ENCODE results near the gene IRF3.
A peak's percentile ranks its signal among the peaks of the same experiment; 100 is the strongest.
"Not testable (repeated sequence)": the region's sequence is repeated elsewhere in the genome, so short reads cannot be mapped to it uniquely, and the experiment has no call there.

IRF3 gene

DNA sequence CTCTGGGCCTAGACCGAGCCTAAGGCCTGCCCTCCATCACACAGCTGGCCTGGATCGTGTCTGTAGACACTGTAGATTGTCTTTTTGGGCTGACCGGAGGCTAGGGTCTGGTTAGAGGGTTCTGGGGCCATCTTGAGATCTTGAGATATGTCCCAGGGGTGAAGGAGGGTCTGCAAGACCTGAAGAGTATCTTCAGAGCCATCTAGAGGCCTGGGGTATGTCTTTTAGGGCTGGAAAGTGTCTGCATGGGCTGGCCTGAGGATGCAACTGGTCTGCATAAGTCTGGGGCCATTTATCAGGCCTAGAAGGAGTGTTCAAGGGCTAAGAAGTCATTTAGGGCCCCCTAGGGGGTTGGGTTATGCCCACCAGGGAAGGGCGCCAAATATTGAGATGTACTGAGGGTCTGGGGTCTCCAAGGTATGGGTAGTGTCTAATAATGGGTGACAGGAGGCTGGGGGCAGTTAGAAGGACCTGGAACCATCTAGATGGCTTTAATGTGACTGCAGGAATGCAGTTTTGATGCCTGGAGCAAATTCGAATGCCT lies 23.1 kb downstream of the IRF3 start:
- no peak for DNase-seq

DNA sequence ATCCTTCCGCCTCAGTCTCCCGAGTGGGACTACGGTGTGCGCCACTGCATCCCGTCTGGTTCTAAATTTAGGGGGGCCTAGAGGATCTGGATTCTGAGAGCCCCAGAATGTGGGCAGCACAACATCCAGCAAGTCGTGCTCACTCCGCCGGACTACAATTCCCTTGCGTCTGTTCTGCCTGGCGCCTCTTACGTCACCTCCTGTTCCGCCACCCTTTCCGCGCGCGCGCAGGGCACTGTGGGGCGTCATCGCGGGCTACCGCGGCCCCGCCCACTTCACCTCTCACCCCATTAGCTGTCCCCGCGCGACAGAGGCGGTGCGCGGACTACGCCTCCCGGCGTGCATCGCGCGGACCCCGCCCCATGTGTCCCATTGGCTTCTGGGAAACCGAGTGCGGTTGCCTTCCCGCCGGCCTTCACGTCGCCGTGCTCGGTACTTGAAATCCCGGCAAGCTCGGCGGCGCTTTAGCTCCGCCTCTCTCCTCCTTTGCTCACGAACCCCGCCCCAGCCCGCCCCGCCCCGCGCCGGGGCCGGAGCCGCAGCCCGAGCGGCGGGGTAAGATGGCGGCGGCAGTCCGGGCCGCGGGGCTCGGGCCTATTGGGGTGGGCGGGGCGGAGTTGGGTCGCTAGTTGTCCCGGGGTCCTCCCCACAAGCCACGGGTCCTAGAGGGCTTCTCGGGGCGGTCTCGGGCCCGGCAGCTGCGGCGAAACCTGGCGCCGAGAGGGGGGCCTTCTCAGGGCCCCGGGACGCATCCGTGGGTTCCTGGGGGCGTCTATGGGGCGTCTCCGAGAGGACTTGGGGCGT lies 23.8 kb downstream of the IRF3 start, which contains the start of gene SCAF1:
SCAF1 (plus strand) TSS at position 522 of the 804 bp plus-strand sequence. CDS start 2,818 bp downstream, outside the sequence.
- peak; percentile 71 to 94 for DNase-seq

DNA sequence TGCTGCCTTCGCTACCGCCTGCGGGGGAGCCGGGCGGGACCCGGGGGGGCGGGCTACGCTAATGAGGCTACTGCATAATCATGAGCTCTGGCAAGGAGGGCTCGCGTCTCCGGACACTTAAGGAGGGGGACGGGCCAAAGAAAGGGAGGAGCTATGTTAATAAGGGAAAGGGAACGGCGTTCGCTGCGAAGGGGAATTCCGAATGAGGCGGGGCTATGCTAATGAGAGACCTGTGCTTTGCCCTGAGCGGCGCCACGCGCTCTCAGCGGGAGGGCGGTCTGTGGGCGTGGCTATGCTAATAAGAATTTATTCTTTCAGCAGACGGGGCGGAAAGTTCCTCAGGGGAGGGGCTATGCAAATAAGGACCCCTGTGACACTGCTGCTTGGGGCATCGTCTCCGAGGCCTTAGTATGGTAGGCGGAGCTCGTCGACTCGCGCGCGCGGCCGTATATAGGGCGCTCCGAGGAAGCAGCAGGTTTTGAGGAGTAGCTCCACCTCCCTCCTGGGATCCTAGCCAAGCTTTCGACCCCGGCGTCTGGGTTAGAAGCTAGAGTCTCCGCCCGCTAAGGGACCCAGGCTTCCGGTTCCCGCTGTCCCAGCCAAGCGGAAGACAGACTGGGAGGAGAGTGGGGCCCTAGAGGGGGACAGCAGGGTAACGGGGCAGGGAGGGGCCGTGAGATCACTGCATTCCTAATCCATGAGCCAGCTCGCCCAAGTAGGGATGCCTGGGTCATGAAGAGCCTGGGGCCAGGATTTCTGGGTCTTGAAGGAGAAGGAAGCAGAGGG lies 25.4 kb downstream of the IRF3 start, which contains the start of gene RRAS:
RRAS (minus strand) TSS at position 31 of the 786 bp plus-strand sequence. CDS start 45 bp downstream, outside the sequence.
- DNase-seq, result peak; percentile 97

DNA sequence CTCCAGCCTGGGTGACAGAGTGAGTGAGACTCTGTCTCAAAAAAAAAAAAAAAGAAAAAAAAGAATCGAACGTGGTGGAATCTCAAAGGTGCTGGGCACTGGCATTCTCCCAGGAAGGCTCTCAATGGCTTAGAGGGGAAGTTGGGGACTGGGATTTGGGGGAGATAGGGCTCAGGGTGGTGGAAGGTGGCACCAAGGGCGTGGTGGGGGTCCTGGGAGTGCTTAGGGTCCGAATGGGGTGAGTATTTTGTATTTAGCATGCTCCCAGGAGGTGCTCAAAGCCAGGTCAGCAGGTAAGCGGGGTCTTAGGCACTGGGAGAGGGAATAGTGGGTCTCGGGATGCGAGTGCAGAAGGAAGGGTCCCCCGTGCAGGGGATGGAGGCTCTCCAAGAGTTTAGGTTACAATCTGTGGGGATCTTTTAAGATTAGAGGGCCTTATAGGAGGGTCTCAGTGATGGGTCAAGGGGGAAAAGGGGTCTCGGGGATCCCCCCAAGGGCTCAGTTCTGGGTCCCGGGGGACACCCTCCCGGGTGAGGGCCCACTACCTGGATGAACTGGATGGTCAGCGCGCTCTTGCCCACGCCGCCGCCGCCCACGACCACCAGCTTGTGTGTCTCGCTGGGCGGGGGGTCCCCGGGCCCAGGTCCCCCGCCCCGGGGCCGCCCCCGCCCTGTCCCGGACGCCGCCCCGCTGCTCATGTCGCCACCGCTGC lies 26.1 kb downstream of the IRF3 start:
- DNase-seq, result no peak

GRCh38 chr19:49637821-49638738 lies 27.6 kb downstream of the IRF3 start:
- DNase-seq, result no peak

DNA sequence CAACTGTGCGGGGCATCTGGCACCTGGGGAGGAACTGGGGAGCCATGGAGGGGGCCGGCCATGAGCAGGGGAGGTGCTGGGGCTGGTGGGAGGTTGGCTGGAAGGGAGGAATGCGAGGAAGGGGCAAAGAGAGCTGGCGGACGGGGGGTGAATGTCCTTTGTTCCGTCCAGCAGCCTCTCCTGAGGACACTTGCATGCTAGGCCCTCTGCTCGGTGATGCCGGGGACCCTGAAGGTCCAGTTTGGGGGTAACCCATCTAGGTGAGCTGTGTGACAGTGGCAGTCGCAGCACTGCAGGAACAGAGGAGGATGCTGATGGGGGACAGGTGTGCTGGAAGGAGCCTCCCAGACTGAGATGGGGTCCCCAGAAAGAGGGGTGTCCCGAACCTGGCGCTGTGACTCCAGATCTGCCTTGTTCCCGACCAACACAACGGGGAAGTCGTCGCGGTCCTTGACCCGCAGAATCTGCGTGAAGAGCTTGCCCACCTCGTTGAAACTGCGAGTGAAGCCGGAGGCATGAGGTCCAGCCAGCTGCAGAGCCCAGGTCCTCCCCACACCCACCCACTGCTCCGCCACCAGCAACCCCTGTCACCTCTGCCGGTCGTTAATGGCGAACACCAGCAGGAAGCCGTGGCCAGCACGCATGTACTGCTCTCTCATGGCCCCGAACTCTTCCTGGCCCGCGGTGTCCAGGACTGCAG lies 29.3 kb downstream of the IRF3 start:
- no peak for DNase-seq

- DNase-seq, result no peak
Observed at GRCh38 chr19:49635530-49636232, 30.0 kb downstream of the IRF3 start.

GRCh38 chr19:49633273-49633672 lies 32.4 kb downstream of the IRF3 start:
- DNase-seq, result not testable (repeated sequence)

GRCh38 chr19:49632576-49632975 lies 33.1 kb downstream of the IRF3 start:
- no peak for DNase-seq

GRCh38 chr19:49631610-49632192 lies 34.0 kb downstream of the IRF3 start:
- no peak for DNase-seq

DNA sequence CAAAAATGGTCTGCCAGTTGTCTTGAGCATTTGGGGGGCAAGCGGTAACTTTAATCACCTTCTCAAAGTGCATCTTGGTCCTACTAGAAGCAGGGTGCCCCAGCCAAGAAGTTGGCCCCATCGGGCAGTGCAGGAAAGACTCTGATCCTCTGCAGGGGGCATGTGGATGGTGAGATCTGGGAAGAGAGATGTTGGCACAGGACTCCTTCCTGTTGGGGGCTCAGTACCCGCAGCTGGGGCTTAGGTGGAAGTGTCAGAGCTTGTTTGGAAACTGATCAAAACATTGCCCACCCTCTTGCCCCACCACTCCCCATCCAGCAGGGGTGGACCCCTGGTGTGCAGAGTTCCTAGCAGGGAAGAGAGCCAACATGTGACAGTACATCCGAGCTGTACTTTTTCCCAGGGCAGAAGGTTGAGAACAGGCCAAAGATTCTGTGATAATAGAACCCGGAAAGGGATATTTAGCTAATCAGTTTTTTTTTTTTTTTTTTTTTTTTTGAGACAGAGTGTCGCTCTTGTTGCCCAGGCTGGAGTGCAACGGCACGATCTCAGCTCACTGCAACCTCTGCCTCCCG lies 34.6 kb downstream of the IRF3 start:
- DNase-seq, result no peak

DNA sequence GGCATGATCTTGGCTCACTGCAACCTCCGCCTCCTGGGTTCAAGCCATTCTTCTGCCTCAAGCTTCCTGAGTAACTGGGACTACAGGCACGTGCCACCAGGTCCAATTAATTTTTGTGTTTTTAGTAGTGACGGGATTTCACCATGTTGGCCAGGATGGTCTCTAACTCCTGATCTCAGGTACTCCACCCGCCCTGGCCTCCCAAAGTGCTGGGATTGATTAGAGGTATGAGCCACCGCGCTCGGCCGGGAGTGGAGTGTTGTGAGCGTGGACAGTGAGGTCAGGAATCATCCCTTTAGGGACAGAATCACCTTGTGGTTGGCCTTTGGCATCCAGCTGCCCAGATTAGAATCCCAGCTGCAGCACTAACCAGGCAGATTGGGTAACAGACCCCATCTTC lies 36.0 kb downstream of the IRF3 start:
- DNase-seq, result no peak

DNA sequence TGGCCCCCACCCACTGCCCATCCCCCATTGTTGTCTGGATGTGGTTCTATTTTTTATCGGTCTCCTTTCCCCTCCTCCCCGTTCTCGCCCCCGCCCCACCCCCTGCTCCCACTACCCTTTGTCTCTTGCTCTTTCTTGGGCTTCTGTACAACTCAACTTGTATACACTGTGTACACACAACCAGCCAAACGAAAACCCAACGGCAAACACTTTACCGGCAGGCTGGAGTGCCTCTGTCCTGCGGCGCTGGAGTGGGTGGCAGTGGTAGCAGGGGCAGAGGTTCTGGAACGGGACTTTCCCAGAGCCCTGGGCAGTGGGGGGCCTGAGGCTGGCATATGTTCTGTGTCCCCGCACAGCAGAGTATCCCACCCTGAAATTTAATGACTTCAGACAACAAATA lies 39.4 kb downstream of the IRF3 start:
- DNase-seq, result no peak

- DNase-seq, result no peak
Observed at GRCh38 chr19:49624967-49625910, 40.4 kb downstream of the IRF3 start.

DNA sequence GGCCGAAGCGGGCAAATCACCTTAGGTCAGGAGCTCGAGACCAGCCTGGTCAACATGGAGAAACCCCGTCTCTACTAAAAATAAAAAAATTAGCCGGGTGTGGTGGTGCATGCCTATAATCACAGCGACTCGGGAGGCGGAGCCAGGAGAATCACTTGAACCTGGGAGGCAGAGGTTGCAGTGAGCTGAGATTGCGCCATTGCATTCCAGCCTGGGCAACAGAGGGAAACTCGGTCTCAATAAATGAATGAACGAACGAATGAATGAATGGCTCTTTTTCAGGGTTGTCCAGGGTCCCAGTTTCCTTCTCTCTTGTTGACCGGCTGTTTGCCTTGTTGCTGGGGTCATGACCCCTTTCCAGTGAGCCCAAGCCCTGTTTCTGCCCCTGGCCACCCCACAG lies 47.8 kb downstream of the IRF3 start:
- DNase-seq, result not testable (repeated sequence)

DNA sequence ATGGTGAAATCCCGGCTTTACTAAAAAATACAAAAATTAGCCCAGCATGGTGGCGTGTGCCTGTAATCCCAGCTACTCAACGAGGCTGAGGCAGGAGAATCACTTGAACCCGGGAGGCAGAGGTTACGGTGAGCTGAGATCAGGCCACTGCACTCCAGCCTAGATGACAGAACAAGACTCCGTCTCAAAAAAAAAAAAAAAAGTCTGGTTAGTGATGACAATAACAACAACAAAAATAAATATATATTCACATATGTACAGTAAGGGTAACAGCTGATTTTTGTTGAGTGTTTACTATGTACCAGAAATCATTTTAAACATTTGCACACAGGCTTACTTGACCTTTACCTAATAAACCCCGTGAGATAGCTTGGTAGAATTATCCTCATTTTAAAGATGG lies 48.7 kb downstream of the IRF3 start:
- no peak for DNase-seq

GRCh38 chr19:49616532-49616931 lies 49.1 kb downstream of the IRF3 start:
- no peak for DNase-seq

- no peak for DNase-seq
Observed at GRCh38 chr19:49615861-49616260, 49.8 kb downstream of the IRF3 start.

All from cerebellar nuclear complex (tissue), 1 donor.